Upper lobe of right lung (tissue), 1 donor: ENCODE measurements around the gene GNMT. TPM values are rescaled to one million over a fixed set of nuclear protein-coding genes. Genes with fewer than 3 reads are reported as not detected.
"Not testable (repeated sequence)": the region's sequence is repeated elsewhere in the genome, so short reads cannot be mapped to it uniquely, and the experiment has no call there.

Experiments
- ATAC-seq: fragments of 200-7000 bp; cut with Tn5 transposase; one replicate; pipeline ENCODE4 v1.9.1; 2020; ENCODE audit warnings: mild to moderate bottlenecking, moderate library complexity
- DNase-seq: peaks from one replicate; pipeline ENCODE4 v3.0.0-alpha.2; 2020
- H3K27ac ChIP-seq: fragments of 200-600 bp; one replicate; pipeline ENCODE4 v1.8.0; 2022
- H3K27me3 ChIP-seq: fragments of 200-600 bp; one replicate; pipeline ENCODE4 v1.8.0; 2022; ENCODE audit warnings: mild to moderate bottlenecking
- H3K36me3 ChIP-seq: fragments of 200-600 bp; one replicate; pipeline ENCODE4 v1.8.0; 2022
- H3K4me1 ChIP-seq: fragments of 200-600 bp; one replicate; pipeline ENCODE4 v1.8.0; 2022
- H3K4me3 ChIP-seq: fragments of 200-600 bp; one replicate; pipeline ENCODE4 v1.8.0; 2022; ENCODE audit warnings: mild to moderate bottlenecking
- H3K9me3 ChIP-seq: fragments of 200-600 bp; one replicate; pipeline ENCODE4 v1.8.0; 2022
- CTCF ChIP-seq: fragments of 200-600 bp; IDR thresholded peaks from one replicate; pipeline ENCODE4 v1.8.0; 2022; ENCODE audit warnings: antibody characterized with exemption
- intact Hi-C: fragments of 100-400 bp; cut with DNase I; formaldehyde crosslinking; loops from one replicate; pipeline ENCODE4 v1.11.0; 2022
- total RNA-seq: library from RNA; stranded (reverse); fragmentation: NEBNext Ultra II Directional; extraction: Animal tissue kit (Norgen Biotek cat#: 25700); gene quantifications from one replicate; pipeline ENCODE4 v1.2.1, GENCODE V29; 2021
- donor health status: DM: no; HTN: yes; CAD: no; lungs with severe emphysema.

GNMT gene
- total RNA-seq, 1 donor from 2014 or later: 1.4 TPM

- Histone ChIP-seq H3K4me1 (no peaks in the 10 kb centered on the region), H3K9me3 (no peaks in the 10 kb centered on the region), H3K27ac (no peak overlapping the region), H3K4me3 (no peak overlapping the region), H3K27me3 (no peaks in the 10 kb centered on the region), H3K36me3 (peaks cover 8% of the 10 kb centered on the region)
- DNase-seq (no peak), ATAC-seq (no peak)
- intact Hi-C loops: no loop called here
- no peak for TF ChIP-seq CTCF
These were observed 12.6 kb upstream of the GNMT start for GRCh38 chr6:42947950-42948349.

- Histone ChIP-seq H3K9me3 (no peaks in the 10 kb centered on the region), H3K36me3 (no peaks in the 10 kb centered on the region), H3K4me1 (no peaks in the 10 kb centered on the region), H3K27me3 (no peaks in the 10 kb centered on the region), H3K4me3 (no peak overlapping the region), H3K27ac (no peak overlapping the region)
- TF ChIP-seq CTCF: no peak
- intact Hi-C loops: no loop called here
- ATAC-seq (no peak), DNase-seq (no peak)
These were observed 8.2 kb upstream of the GNMT start for GRCh38 chr6:42952389-42952788.

- intact Hi-C loops, H3K4me3 ChIP-seq, ATAC-seq, H3K9me3 ChIP-seq, H3K4me1 ChIP-seq, H3K27me3 ChIP-seq, H3K36me3 ChIP-seq, H3K27ac ChIP-seq, DNase-seq: not testable (repeated sequence)
These were observed 6.1 kb upstream of the GNMT start for GRCh38 chr6:42954405-42954804.

GRCh38 chr6:42958125-42958524 lies 2.4 kb upstream of the GNMT start:
- intact Hi-C loops: no loop called here
- Histone ChIP-seq H3K27ac (no peak overlapping the region), H3K36me3 (peaks cover 8% of the 10 kb centered on the region), H3K27me3 (no peaks in the 10 kb centered on the region), H3K4me3 (no peak overlapping the region), H3K4me1 (peaks cover 19% of the 10 kb centered on the region), H3K9me3 (no peaks in the 10 kb centered on the region)
- DNase-seq (no peak), ATAC-seq (no peak)
- TF ChIP-seq CTCF: no peak

GRCh38 chr6:42959917-42960242 lies 674 bp upstream of the GNMT start:
- peaks cover 19% of the 10 kb centered on the region for H3K4me1 ChIP-seq
- intact Hi-C loops: no loop called here
- H3K27me3 ChIP-seq: no peaks in the 10 kb centered on the region
- no peak for ATAC-seq
- DNase-seq: no peak
- H3K9me3 ChIP-seq: no peaks in the 10 kb centered on the region
- H3K4me3 ChIP-seq: peak overlapping the region; percentile 60
- TF ChIP-seq CTCF: no peak
- H3K36me3 ChIP-seq: peaks cover 22% of the 10 kb centered on the region
- peak overlapping the region; percentile 55 for H3K27ac ChIP-seq

GRCh38 chr6:42961020-42961470 lies 491 bp downstream of the GNMT start:
- no peak for TF ChIP-seq CTCF
- peaks cover 33% of the 10 kb centered on the region for H3K36me3 ChIP-seq
- H3K4me1 ChIP-seq: peaks cover 19% of the 10 kb centered on the region

More at GRCh38 chr6:42961020-42961470, 491 bp downstream of the GNMT start:
- H3K27me3 ChIP-seq: no peaks in the 10 kb centered on the region
- peak overlapping the region; percentile 60 for H3K4me3 ChIP-seq
- intact Hi-C loops: no loop called here
- no peak for DNase-seq
- no peaks in the 10 kb centered on the region for H3K9me3 ChIP-seq
- ATAC-seq: peak; percentile 4
- peak overlapping the region; percentile 55 for H3K27ac ChIP-seq
